HepG2 (cell line): ENCODE measurements around the gene CAPN3. TPM values are rescaled to one million over a fixed set of nuclear protein-coding genes. Genes with fewer than 3 reads are reported as not detected.

Source experiments
- ATAC-seq: fragments of 200-7000 bp; cut with Tn5 transposase; 3 replicates; pipeline ENCODE4 v1.9.1; 2020; ENCODE audit warnings: mild to moderate bottlenecking, moderate library complexity
- BruUV-seq: library from RNA; stranded (reverse); fragments of 400-500 nt; replicated peaks from 2 replicates; lab custom pipeline; 2021; lab: Mats Ljungman, UMichigan
- CTCF ChIA-PET: fragments of 300-600 bp; formaldehyde crosslinking; extraction: SDS; loops from one replicate; lab custom pipeline; 2021; ENCODE audit warnings: low total read pairs, inconsistent platforms, low intra/inter-chr PET ratio; lab: Yijun Ruan, JAX
- POLR2A ChIA-PET: fragments of 350-600 bp; sonication (Branson Sonifier 250); formaldehyde crosslinking; loops from one replicate; lab custom pipeline; 2020; ENCODE audit warnings: antibody characterized with exemption, inconsistent platforms; lab: Yijun Ruan, JAX
- DNase-seq: peaks from one replicate; pipeline ENCODE4 v3.0.0-alpha.2; 2015; ENCODE audit warnings: low spot score
- FAIRE-seq: peaks from 3 replicates; lab custom pipeline; 2011; peaks lifted over from hg19 to GRCh38; lab: Jason Lieb, UNC
- H2AFZ ChIP-seq: one replicate; pipeline ENCODE4 v1.6.1; 2011; ENCODE audit warnings: low read length, inconsistent platforms
- H3K27ac ChIP-seq: fragments of 300-600 bp; 3 replicates; pipeline ENCODE4 v1.8.0; 2011; ENCODE audit warnings: mixed run types, mild to moderate bottlenecking, mixed read lengths, low read length, inconsistent platforms; ENCODE audit not compliant: insufficient read depth; ENCODE audit errors: extremely low read length
- H3K27me3 ChIP-seq, 2 experiments: fragments of 200-600 bp in 1 of 2; 2 replicates in 1 of 2; 3 replicates in 1 of 2; pipeline versions ENCODE4 v1.6.0 to v1.8.0; 2011; ENCODE audit warnings: low read length in 2 of 2, mild to moderate bottlenecking in 2 of 2, moderate library complexity in 2 of 2, inconsistent platforms in 1 of 2; ENCODE audit not compliant: insufficient read depth in 2 of 2, control insufficient read depth in 1 of 2
- H3K36me3 ChIP-seq, 2 experiments: fragments of 200-600 bp in 1 of 2; replicated peaks in 1 of 2; 2 replicates in 1 of 2; 3 replicates in 1 of 2; pipeline versions ENCODE4 v1.5.1 to v1.8.0; 2011; ENCODE audit warnings: low read length in 2 of 2, inconsistent platforms in 1 of 2; ENCODE audit not compliant: insufficient read depth in 2 of 2, control insufficient read depth in 1 of 2
- H3K4me1 ChIP-seq: 2 replicates; pipeline ENCODE4 v1.5.1; 2012; ENCODE audit warnings: low read length, inconsistent platforms; ENCODE audit not compliant: insufficient read depth
- H3K4me2 ChIP-seq: 2 replicates; pipeline ENCODE4 v1.6.0; 2011; ENCODE audit warnings: low read depth, low read length, inconsistent platforms
- H3K4me3 ChIP-seq, 3 experiments: fragments of 200-600 bp in 1 of 3; sonication (generic), shearing (Covaris generic) in 1 of 3; replicated peaks in 1 of 3; 2 replicates each; pipeline ENCODE4 v1.5.1; 2011 to 2016; ENCODE audit warnings: low read length in 3 of 3, inconsistent platforms in 2 of 3, low read depth in 2 of 3, mild to moderate bottlenecking in 2 of 3, control low read depth in 1 of 3, mixed read lengths in 1 of 3; ENCODE audit not compliant: insufficient read depth in 1 of 3
- H3K79me2 ChIP-seq: one replicate; pipeline ENCODE4 v1.6.1; 2011; ENCODE audit warnings: low read length, inconsistent platforms; ENCODE audit not compliant: insufficient read depth
- H3K9ac ChIP-seq: 2 replicates; pipeline ENCODE4 v1.6.0; 2011; ENCODE audit warnings: mild to moderate bottlenecking, low read depth, low read length, inconsistent platforms; ENCODE audit not compliant: insufficient read depth
- H3K9me3 ChIP-seq: 2 replicates; pipeline ENCODE4 v1.5.1; 2012; ENCODE audit warnings: mild to moderate bottlenecking, low read length
- H4K20me1 ChIP-seq: 2 replicates; pipeline ENCODE4 v1.6.0; 2011; ENCODE audit warnings: inconsistent platforms, mild to moderate bottlenecking, low read length, moderate library complexity; ENCODE audit not compliant: insufficient read depth
- FOXO4 ChIP-seq: sonication (generic); formaldehyde crosslinking; conservative IDR thresholded peaks from 2 replicates; pipeline ENCODE4 v1.8.1; 2023; ENCODE audit warnings: missing genetic modification reagents
- KMT2B ChIP-seq: IDR thresholded peaks from 2 replicates; pipeline ENCODE4 v1.6.1; 2016; ENCODE audit warnings: missing genetic modification reagents, missing compliant biosample characterization
- MYC ChIP-seq: sonication (generic); formaldehyde crosslinking; IDR thresholded peaks from 2 replicates; pipeline ENCODE4 v1.9.0; 2021; ENCODE audit warnings: missing genetic modification reagents, borderline replicate concordance
- ZFP1 ChIP-seq: IDR thresholded peaks from 2 replicates; pipeline ENCODE4 v1.6.1; 2016
- ZFP36L1 ChIP-seq: sonication (generic); formaldehyde crosslinking; IDR thresholded peaks from 2 replicates; pipeline ENCODE4 v1.8.0; 2022; ENCODE audit warnings: mild to moderate bottlenecking, missing genetic modification reagents, moderate library complexity
- ZNF282 ChIP-seq: fragments of 450-650 bp; IDR thresholded peaks from 2 replicates; pipeline ENCODE4 v1.6.1; 2018; ENCODE audit not compliant: partially characterized antibody
- ZNF496 ChIP-seq: sonication (generic); formaldehyde crosslinking; IDR thresholded peaks from 2 replicates; pipeline ENCODE4 v1.8.1; 2023; ENCODE audit warnings: mild to moderate bottlenecking, moderate library complexity, missing genetic modification reagents; ENCODE audit not compliant: insufficient replicate concordance
- WGBS: methylation state at CpG from one replicate; pipeline ENCODE4 v1.1.6; 2017; ENCODE audit warnings: low lambda C conversion rate; 5-methylcytosine and 5-hydroxymethylcytosine counted together
- in situ Hi-C: cut with HindIII; loops from 2 replicates; pipeline ENCODE4 v1.10.0; 2017; ENCODE audit warnings: low pct_unique_long_range_greater_than_20kb; ENCODE audit not compliant: extremely low pct_ligation_motif_present
- intact Hi-C: fragments of 100-400 bp; cut with micrococcal nuclease; formaldehyde crosslinking; loops from one replicate; pipeline ENCODE4 v1.10.0; 2022; ENCODE audit not compliant: unreplicated experiment
- polyA plus RNA-seq, 8 experiments: library from polyadenylated mRNA; depleted of rRNA in 3 of 8; stranded (reverse) in 7 of 8; unstranded in 1 of 8; fragments of >200 nt; fragmentation: Illumina TruSeq in 4 of 8; extraction: Trizol in 4 of 8; gene quantifications; 2 replicates each; pipeline versions ENCODE4 v1.2.1 to v1.2.3, GENCODE V29; 2011 to 2016; ENCODE audit warnings: low read depth in 4 of 8, missing spikeins in 1 of 8, mixed read lengths in 1 of 8; ENCODE audit not compliant: insufficient read depth in 1 of 8
- total RNA-seq, 5 experiments: library from RNA; depleted of rRNA; stranded (reverse); fragments of >200 nt; fragmentation: Illumina TruSeq; extraction: Trizol; gene quantifications; 2 replicates each; pipeline ENCODE4 v1.2.3, GENCODE V29; 2016; ENCODE audit warnings: low read depth in 1 of 5

The CAPN3 gene
- total and polyA plus RNA-seq, 2 of the 13 experiments (the other 11 are each of a cell fraction or from before 2014, with no cell fraction given): 1.3 to 4.6 TPM

GRCh38 chr15:42358141-42358540 is 1.2 kb upstream of the CAPN3 start:
- 100% methylated on average over 2 of the region's 2 CpGs for WGBS
- no peak overlapping the region for H3K9ac ChIP-seq
- no peaks in the 10 kb centered on the region for H3K79me2 ChIP-seq
- H3K4me2 ChIP-seq: no peak overlapping the region
- no peak for TF ChIP-seq ZFP1 (CRISPR knock-in tag)
- no peak overlapping the region for H3K27ac ChIP-seq
- in situ Hi-C loops (no loop called here), intact Hi-C loops (no loop called here)
- H3K27me3 ChIP-seq: no peaks in the 10 kb centered on the region
- ChIA-PET POLR2A (no interaction called here), CTCF (no interaction called here)
- BruUV-seq: no TSS peak
- H3K9me3 ChIP-seq: no peaks in the 10 kb centered on the region
- H3K4me3 ChIP-seq: no peak overlapping the region
- H2AFZ ChIP-seq: no peak overlapping the region
- no peak for FAIRE-seq
- DNase-seq: no peak
- H4K20me1 ChIP-seq: no peaks in the 10 kb centered on the region
- no peak for ATAC-seq
- no peaks in the 10 kb centered on the region for H3K4me1 ChIP-seq
- H3K36me3 ChIP-seq: no peaks in the 10 kb centered on the region

- ATAC-seq: no peak
Observed at GRCh38 chr15:42359985-42360384, 684 bp downstream of the CAPN3 start.

More at GRCh38 chr15:42359985-42360384, 684 bp downstream of the CAPN3 start:
- in situ Hi-C loops: no loop called here
- Histone ChIP-seq H3K27ac (no peak overlapping the region), H3K4me2 (no peak overlapping the region), H3K9me3 (no peaks in the 10 kb centered on the region), H3K36me3 (no peaks in the 10 kb centered on the region), H3K9ac (no peak overlapping the region), H2AFZ (no peak overlapping the region), H3K4me1 (no peaks in the 10 kb centered on the region), H3K4me3 (no peak overlapping the region), H3K27me3 (no peaks in the 10 kb centered on the region), H3K79me2 (no peaks in the 10 kb centered on the region), H4K20me1 (no peaks in the 10 kb centered on the region)
- no peak for FAIRE-seq
- 88% methylated on average over 7 of the region's 7 CpGs for WGBS
- no peak for TF ChIP-seq FOXO4 (CRISPR knock-in tag)
- no peak for TF ChIP-seq ZNF282
- TF ChIP-seq KMT2B (CRISPR knock-in tag): no peak
- TF ChIP-seq ZNF496: no peak
- no peak for TF ChIP-seq MYC (CRISPR knock-in tag)
- TF ChIP-seq ZFP36L1: no peak
- BruUV-seq: no TSS peak
- intact Hi-C loops: no loop called here
- DNase-seq: no peak
- POLR2A ChIA-PET: no interaction called here
- CTCF ChIA-PET: no interaction called here
